ENCODE measurements around the gene TMEM131. TPM values are rescaled to one million over a fixed set of nuclear protein-coding genes. Genes with fewer than 3 reads are reported as not detected.

Gene TMEM131
- total and polyA plus RNA-seq, 10 of the 15 experiments (the other 5 are each of a cell fraction or from before 2014, with no cell fraction given): 6.0 to 48.2 (median 23.2) TPM

DNA sequence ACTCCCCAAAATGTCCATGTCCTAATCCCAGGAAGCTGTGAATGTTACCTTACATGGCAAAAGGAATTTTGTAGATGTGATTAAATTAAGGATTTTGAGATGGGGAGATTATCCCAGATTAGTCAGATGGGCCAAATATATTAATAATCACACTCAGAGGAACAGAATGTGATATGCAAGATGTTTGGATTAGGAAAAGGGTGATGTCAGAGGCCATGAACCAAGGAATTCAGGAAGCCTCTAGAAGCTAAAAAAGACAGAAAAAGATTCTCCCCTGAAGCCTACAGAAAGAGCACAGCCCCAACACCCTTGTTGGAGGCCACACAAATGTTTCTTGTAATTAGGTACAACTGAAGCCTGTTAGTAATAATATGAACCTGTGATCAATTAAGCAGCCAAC lies 13.1 kb downstream of the TMEM131 start:
- Histone ChIP-seq H3K79me2 (ENCODE audit: control insufficient read depth, insufficient read depth, low read length) (peaks cover 40% of the 10 kb centered on the region), H4K20me1 (ENCODE audit: control insufficient read depth, insufficient read depth) (no peaks in the 10 kb centered on the region), H3K9ac (ENCODE audit: control insufficient read depth, insufficient read depth, low read length) (no peak overlapping the region), H3K36me3 (ENCODE audit: control insufficient read depth in 2 of 2, insufficient read depth in 2 of 2, low read length in 1 of 2) (peaks cover 2 to 11% of the 10 kb centered on the region in 2 experiments; a peak in 3 of 4 replicates), H3K4me3 (no peak overlapping the region), H3K4me1 (ENCODE audit: control insufficient read depth, insufficient read depth, low read length) (no peaks in the 10 kb centered on the region), H3K9me3 (replicated peaks; ENCODE audit: control insufficient read depth, insufficient read depth, low read length) (peaks cover 22% of the 10 kb centered on the region; the same call in 2 of the 3 replicates), H2AFZ (ENCODE audit: control insufficient read depth, low read depth, low read length) (no peak overlapping the region), H3K27me3 (replicated peaks in 1 of 2; ENCODE audit: control insufficient read depth in 2 of 2, insufficient read depth in 2 of 2, low read length in 1 of 2) (no peaks in the 10 kb centered on the region), H3K27ac (ENCODE audit: control insufficient read depth, insufficient read depth) (no peak overlapping the region), H3K4me2 (ENCODE audit: control insufficient read depth, insufficient read depth) (no peak overlapping the region)
- ATAC-seq: no peak
- FAIRE-seq: no peak
- in situ Hi-C loops (cut with MboI) (no loop called here), intact Hi-C loops (cut with micrococcal nuclease; ENCODE audit: unreplicated experiment) (no loop called here)
- no TSS peak for BruUV-seq (replicated peaks)
- DNase-seq (ENCODE audit: low read depth, low spot score): no peak
- RAD21 ChIA-PET (ENCODE audit: unreplicated experiment): no interaction called here
- CTCF ChIA-PET: interaction anchor here (1.1 kb wide), 1 partner anchor 24 kb away, joined by 5 read pairs; no protein-coding TSS in a partner anchor
- TF ChIP-seq MEF2B (IDR thresholded peaks at IDR 0.05; ENCODE audit: partially characterized antibody, poor library complexity, severe bottlenecking): no peak
- TF ChIP-seq RELA (IDR thresholded peaks at IDR 0.05; ENCODE audit: borderline replicate concordance, partially characterized antibody): no peak
- no peak for TF ChIP-seq NFYB (IDR thresholded peaks at IDR 0.05; ENCODE audit: insufficient read depth, low read depth, low read length)
- TF ChIP-seq ZNF274 (IDR thresholded peaks at IDR 0.05; ENCODE audit: insufficient read depth, insufficient read length): no peak
- no peak for TF ChIP-seq NR2C1 (IDR thresholded peaks at IDR 0.05)
- no peak for TF ChIP-seq SUZ12 (IDR thresholded peaks at IDR 0.05; ENCODE audit: unreplicated experiment)
- TF ChIP-seq HCFC1 (IDR thresholded peaks at IDR 0.05; ENCODE audit: low read length): no peak
- TF ChIP-seq EZH2 (IDR thresholded peaks at IDR 0.05; ENCODE audit: borderline replicate concordance, control insufficient read depth, low read depth, low read length): no peak
- TF ChIP-seq IKZF2 (IDR thresholded peaks at IDR 0.05): no peak
- TF ChIP-seq, protein P1, sequence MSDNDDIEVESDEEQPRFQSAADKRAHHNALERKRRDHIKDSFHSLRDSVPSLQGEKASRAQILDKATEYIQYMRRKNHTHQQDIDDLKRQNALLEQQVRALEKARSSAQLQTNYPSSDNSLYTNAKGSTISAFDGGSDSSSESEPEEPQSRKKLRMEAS (IDR thresholded peaks at IDR 0.05; ENCODE audit: low read depth, low read length): no peak
- TF ChIP-seq FOXM1 (IDR thresholded peaks at IDR 0.05; ENCODE audit: low read depth, low read length): no peak
- TF ChIP-seq POLR2AphosphoS2 (IDR thresholded peaks at IDR 0.05; ENCODE audit: low read depth, low read length): no peak
- no peak for TF ChIP-seq NFIC (IDR thresholded peaks at IDR 0.05; ENCODE audit: low read depth, low read length)
- TF ChIP-seq ZNF217 (IDR thresholded peaks at IDR 0.05): no peak
- SMC1A ChIA-PET (ENCODE audit: uncharacterized antibody, unreplicated experiment): interaction anchor here (1.0 to 2.4 kb wide), 7 partner anchors 11 to 101 kb away, joined by 3 to 7 read pairs (median 4); no protein-coding TSS in a partner anchor
- POLR2A ChIA-PET: interaction anchor here (1.3 kb wide), 1 partner anchor 20 kb away, joined by 4 read pairs; no protein-coding TSS in a partner anchor

Measured in GM12878 (cell line).